Measurements from ENCODE around the gene CCNDBP1.

- TF ChIP-seq CTCF (IDR thresholded peaks at IDR 0.05; ENCODE audit: low read depth, low read length), result no peak
- TF ChIP-seq EZH2phosphoT487 (IDR thresholded peaks at IDR 0.05; ENCODE audit: low read depth), result no peak
Observed at GRCh38 chr15:43186003-43186353, 775 bp downstream of the CCNDBP1 start.

Measured in OCI-LY3 (cell line).